IMR-90 (cell line): ENCODE measurements around the gene NBEAL1.

Experiments
- BHLHE40 ChIP-seq: fragments of 150-350 bp; IDR thresholded peaks from 2 replicates; pipeline ENCODE4 v1.6.1; 2016; ENCODE audit warnings: mild to moderate bottlenecking, low read depth, low read length
- CEBPB ChIP-seq: IDR thresholded peaks from 2 replicates; pipeline ENCODE4 v1.6.1; 2012; ENCODE audit warnings: low read depth, low read length, improper control_type of control experiment
- CHD1 ChIP-seq: IDR thresholded peaks from 2 replicates; pipeline ENCODE4 v1.6.1; 2012; ENCODE audit warnings: low read depth, low read length, improper control_type of control experiment
- FOS ChIP-seq: fragments of 150-350 bp; IDR thresholded peaks from 2 replicates; pipeline ENCODE4 v1.6.1; 2016; ENCODE audit warnings: low read depth, low read length
- MAFK ChIP-seq: IDR thresholded peaks from 2 replicates; pipeline ENCODE4 v1.6.1; 2012; ENCODE audit warnings: low read depth, low read length, improper control_type of control experiment
- MAZ ChIP-seq: IDR thresholded peaks from 2 replicates; pipeline ENCODE4 v1.6.1; 2012; ENCODE audit warnings: low read depth, mild to moderate bottlenecking, low read length, improper control_type of control experiment, moderate library complexity, borderline replicate concordance
- MXI1 ChIP-seq: IDR thresholded peaks from 2 replicates; pipeline ENCODE4 v1.6.1; 2012; ENCODE audit warnings: low read depth, mild to moderate bottlenecking, low read length, moderate library complexity, borderline replicate concordance
- POLR2A ChIP-seq: IDR thresholded peaks from 2 replicates; pipeline ENCODE4 v1.6.1; 2012; ENCODE audit warnings: mild to moderate bottlenecking, low read depth, low read length
- RCOR1 ChIP-seq: IDR thresholded peaks from 2 replicates; pipeline ENCODE4 v1.6.1; 2012; ENCODE audit warnings: mild to moderate bottlenecking, low read length, improper control_type of control experiment; ENCODE audit not compliant: insufficient replicate concordance
- SMC3 ChIP-seq: fragments of 150-350 bp; IDR thresholded peaks from 2 replicates; pipeline ENCODE4 v1.6.1; 2016; ENCODE audit warnings: low read depth, mild to moderate bottlenecking, antibody characterized with exemption, low read length, moderate library complexity
- USF2 ChIP-seq: fragments of 150-350 bp; IDR thresholded peaks from 2 replicates; pipeline ENCODE4 v1.6.1; 2017; ENCODE audit warnings: mild to moderate bottlenecking, antibody characterized with exemption, low read length, low read depth
- TF ChIP-seq, protein P1 (sequence below): conservative IDR thresholded peaks from 2 replicates; pipeline ENCODE4 v1.5.1; 2012; ENCODE audit warnings: mild to moderate bottlenecking, low read depth, low read length, improper control_type of control experiment

- TF ChIP-seq, protein P1, sequence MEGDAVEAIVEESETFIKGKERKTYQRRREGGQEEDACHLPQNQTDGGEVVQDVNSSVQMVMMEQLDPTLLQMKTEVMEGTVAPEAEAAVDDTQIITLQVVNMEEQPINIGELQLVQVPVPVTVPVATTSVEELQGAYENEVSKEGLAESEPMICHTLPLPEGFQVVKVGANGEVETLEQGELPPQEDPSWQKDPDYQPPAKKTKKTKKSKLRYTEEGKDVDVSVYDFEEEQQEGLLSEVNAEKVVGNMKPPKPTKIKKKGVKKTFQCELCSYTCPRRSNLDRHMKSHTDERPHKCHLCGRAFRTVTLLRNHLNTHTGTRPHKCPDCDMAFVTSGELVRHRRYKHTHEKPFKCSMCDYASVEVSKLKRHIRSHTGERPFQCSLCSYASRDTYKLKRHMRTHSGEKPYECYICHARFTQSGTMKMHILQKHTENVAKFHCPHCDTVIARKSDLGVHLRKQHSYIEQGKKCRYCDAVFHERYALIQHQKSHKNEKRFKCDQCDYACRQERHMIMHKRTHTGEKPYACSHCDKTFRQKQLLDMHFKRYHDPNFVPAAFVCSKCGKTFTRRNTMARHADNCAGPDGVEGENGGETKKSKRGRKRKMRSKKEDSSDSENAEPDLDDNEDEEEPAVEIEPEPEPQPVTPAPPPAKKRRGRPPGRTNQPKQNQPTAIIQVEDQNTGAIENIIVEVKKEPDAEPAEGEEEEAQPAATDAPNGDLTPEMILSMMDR: no peak
- TF ChIP-seq MAFK (no peak), CHD1 (no peak), POLR2A (no peak), BHLHE40 (no peak), USF2 (no peak), CEBPB (no peak), RCOR1 (no peak), MXI1 (no peak), MAZ (no peak), FOS (no peak), SMC3 (no peak)
Observed at GRCh38 chr2:203035879-203036470, 21.3 kb downstream of the NBEAL1 start.
